ENCODE measurements around the gene LDHD. TPM values are rescaled to one million over a fixed set of nuclear protein-coding genes. Genes with fewer than 3 reads are reported as not detected.

LDHD gene
- total and polyA plus RNA-seq, 10 of the 15 experiments (the other 5 are each of a cell fraction or from before 2014, with no cell fraction given) = 0.10 to 0.12 TPM; not detected in 8

- TF ChIP-seq CHD4 (IDR thresholded peaks at IDR 0.05) = no peak
- TF ChIP-seq TARDBP (IDR thresholded peaks at IDR 0.05; ENCODE audit: borderline replicate concordance) = no peak
- TF ChIP-seq NR2F1 (conservative IDR thresholded peaks at IDR 0.05) = no peak
- TF ChIP-seq IKZF2 (IDR thresholded peaks at IDR 0.05) = peak; percentile 65 to 77
- no peak for TF ChIP-seq WRNIP1 (IDR thresholded peaks at IDR 0.05; ENCODE audit: borderline replicate concordance, low read depth, low read length)
- no peak for TF ChIP-seq USF2 (IDR thresholded peaks at IDR 0.05; ENCODE audit: borderline replicate concordance, low read depth, low read length)
Measured at GRCh38 chr16:75152635-75153034, 36.1 kb upstream of the LDHD start (continued).

DNA sequence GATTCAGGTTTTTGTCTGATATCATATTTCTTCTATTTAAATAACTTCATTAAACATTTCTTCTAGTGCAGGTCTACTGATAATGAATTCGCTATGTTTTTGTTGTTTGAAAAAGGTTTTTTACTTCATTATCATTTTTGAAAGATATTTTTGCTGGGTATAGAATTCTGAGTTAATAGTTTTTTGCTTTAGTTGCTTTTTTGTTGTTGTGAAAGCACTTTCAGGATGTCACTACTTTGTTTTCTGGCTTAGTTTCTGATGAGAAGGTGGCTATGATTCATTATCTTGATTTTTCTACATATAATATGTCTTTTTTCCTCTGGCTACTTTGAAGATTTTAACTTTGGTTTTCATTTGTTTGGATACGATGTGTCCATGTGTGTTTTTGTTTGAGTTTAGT, 35.2 kb upstream of the LDHD start:
- H3K4me3 ChIP-seq = no peak overlapping the region
- SMC1A ChIA-PET (ENCODE audit: uncharacterized antibody, unreplicated experiment) = interaction anchor here (1.0 kb wide), 1 partner anchor 47 kb away, joined by 3 read pairs; no protein-coding TSS in a partner anchor

More for the DNA sequence above, 35.2 kb upstream of the LDHD start:
- Histone ChIP-seq H4K20me1 (ENCODE audit: control insufficient read depth, insufficient read depth) (no peaks in the 10 kb centered on the region), H3K79me2 (ENCODE audit: control insufficient read depth, insufficient read depth, low read length) (peaks cover 5% of the 10 kb centered on the region), H3K9ac (ENCODE audit: control insufficient read depth, insufficient read depth, low read length) (no peak overlapping the region), H3K36me3 (ENCODE audit: control insufficient read depth in 2 of 2, insufficient read depth in 2 of 2, low read length in 1 of 2) (peaks cover 1 to 7% of the 10 kb centered on the region in 2 experiments; a peak in 2 of 4 replicates), H3K27ac (ENCODE audit: control insufficient read depth, insufficient read depth) (no peak overlapping the region; the same call in 1 of the 2 replicates), H2AFZ (ENCODE audit: control insufficient read depth, low read depth, low read length) (no peak overlapping the region), H3K27me3 (replicated peaks in 1 of 2; ENCODE audit: control insufficient read depth in 2 of 2, insufficient read depth in 2 of 2, low read length in 1 of 2) (no peaks in the 10 kb centered on the region), H3K4me1 (ENCODE audit: control insufficient read depth, insufficient read depth, low read length) (no peaks in the 10 kb centered on the region), H3K4me2 (ENCODE audit: control insufficient read depth, insufficient read depth) (no peak overlapping the region), H3K9me3 (replicated peaks; ENCODE audit: control insufficient read depth, insufficient read depth, low read length) (peaks cover 19% of the 10 kb centered on the region)
- DNase-seq (ENCODE audit: low read depth, low spot score) (no peak), FAIRE-seq (no peak), ATAC-seq (no peak)
- RAD21 ChIA-PET (ENCODE audit: unreplicated experiment) = no interaction called here
- CTCF ChIA-PET = no interaction called here
- 48% methylated on average over 2 of the region's 2 CpGs for WGBS (ENCODE audit: insufficient coverage, insufficient replicate concordance, low lambda C conversion rate, missing lambda C conversion rate)
- in situ Hi-C loops (cut with MboI) (no loop called here), intact Hi-C loops (cut with micrococcal nuclease; ENCODE audit: unreplicated experiment) (no loop called here)
- POLR2A ChIA-PET = no interaction called here
- BruUV-seq (replicated peaks) = no TSS peak
- TF ChIP-seq, protein P1, sequence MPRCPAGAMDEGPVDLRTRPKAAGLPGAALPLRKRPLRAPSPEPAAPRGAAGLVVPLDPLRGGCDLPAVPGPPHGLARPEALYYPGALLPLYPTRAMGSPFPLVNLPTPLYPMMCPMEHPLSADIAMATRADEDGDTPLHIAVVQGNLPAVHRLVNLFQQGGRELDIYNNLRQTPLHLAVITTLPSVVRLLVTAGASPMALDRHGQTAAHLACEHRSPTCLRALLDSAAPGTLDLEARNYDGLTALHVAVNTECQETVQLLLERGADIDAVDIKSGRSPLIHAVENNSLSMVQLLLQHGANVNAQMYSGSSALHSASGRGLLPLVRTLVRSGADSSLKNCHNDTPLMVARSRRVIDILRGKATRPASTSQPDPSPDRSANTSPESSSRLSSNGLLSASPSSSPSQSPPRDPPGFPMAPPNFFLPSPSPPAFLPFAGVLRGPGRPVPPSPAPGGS (IDR thresholded peaks at IDR 0.05; ENCODE audit: borderline replicate concordance, insufficient read depth, low read depth, low read length, poor library complexity, severe bottlenecking) = no peak
- TF ChIP-seq, protein P2, sequence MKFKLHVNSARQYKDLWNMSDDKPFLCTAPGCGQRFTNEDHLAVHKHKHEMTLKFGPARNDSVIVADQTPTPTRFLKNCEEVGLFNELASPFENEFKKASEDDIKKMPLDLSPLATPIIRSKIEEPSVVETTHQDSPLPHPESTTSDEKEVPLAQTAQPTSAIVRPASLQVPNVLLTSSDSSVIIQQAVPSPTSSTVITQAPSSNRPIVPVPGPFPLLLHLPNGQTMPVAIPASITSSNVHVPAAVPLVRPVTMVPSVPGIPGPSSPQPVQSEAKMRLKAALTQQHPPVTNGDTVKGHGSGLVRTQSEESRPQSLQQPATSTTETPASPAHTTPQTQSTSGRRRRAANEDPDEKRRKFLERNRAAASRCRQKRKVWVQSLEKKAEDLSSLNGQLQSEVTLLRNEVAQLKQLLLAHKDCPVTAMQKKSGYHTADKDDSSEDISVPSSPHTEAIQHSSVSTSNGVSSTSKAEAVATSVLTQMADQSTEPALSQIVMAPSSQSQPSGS (IDR thresholded peaks at IDR 0.05; ENCODE audit: low read length) = 0 out of 2 replicates have a peak, but pooled peaks have one; percentile 9
- TF ChIP-seq ZBED1 (IDR thresholded peaks at IDR 0.05; ENCODE audit: borderline replicate concordance) (no peak), SREBF2 (IDR thresholded peaks at IDR 0.05; ENCODE audit: low read length) (no peak), SP1 (IDR thresholded peaks at IDR 0.05; ENCODE audit: low read depth, low read length) (no peak), JUNB (IDR thresholded peaks at IDR 0.05) (peak; percentile 27; the same call in 1 of the 2 replicates), CBX5 (IDR thresholded peaks at IDR 0.05; ENCODE audit: low read depth) (peak; percentile 90; the same call in 1 of the 2 replicates), TCF12 (IDR thresholded peaks at IDR 0.05; ENCODE audit: low read depth, low read length) (no peak)
- TF ChIP-seq, protein P3, sequence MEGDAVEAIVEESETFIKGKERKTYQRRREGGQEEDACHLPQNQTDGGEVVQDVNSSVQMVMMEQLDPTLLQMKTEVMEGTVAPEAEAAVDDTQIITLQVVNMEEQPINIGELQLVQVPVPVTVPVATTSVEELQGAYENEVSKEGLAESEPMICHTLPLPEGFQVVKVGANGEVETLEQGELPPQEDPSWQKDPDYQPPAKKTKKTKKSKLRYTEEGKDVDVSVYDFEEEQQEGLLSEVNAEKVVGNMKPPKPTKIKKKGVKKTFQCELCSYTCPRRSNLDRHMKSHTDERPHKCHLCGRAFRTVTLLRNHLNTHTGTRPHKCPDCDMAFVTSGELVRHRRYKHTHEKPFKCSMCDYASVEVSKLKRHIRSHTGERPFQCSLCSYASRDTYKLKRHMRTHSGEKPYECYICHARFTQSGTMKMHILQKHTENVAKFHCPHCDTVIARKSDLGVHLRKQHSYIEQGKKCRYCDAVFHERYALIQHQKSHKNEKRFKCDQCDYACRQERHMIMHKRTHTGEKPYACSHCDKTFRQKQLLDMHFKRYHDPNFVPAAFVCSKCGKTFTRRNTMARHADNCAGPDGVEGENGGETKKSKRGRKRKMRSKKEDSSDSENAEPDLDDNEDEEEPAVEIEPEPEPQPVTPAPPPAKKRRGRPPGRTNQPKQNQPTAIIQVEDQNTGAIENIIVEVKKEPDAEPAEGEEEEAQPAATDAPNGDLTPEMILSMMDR (IDR thresholded peaks at IDR 0.05 in 2 of 3, conservative IDR thresholded peaks at IDR 0.05 in 1 of 3; ENCODE audit: control insufficient read depth in 2 of 3, extremely low read depth in 1 of 3, insufficient read depth in 1 of 3, low read depth in 3 of 3, low read length in 3 of 3) = no peak
